IPS DF 19.7 (cell line): ENCODE measurements around the gene PRKCB.
"Not testable (repeated sequence)": the region's sequence is repeated elsewhere in the genome, so short reads cannot be mapped to it uniquely, and the experiment has no call there.

Experiments used
- DNase-seq: peaks from one replicate; pipeline ENCODE4 v3.0.0-alpha.2; 2013; ENCODE audit warnings: low read depth, low spot score

Gene PRKCB

GRCh38 chr16:24094660-24095059 is 258.9 kb downstream of the PRKCB start:
- no peak for DNase-seq

- DNase-seq: no peak
Measured at GRCh38 chr16:24098896-24099295, 263.1 kb downstream of the PRKCB start.

- no peak for DNase-seq
Measured at GRCh38 chr16:24101431-24101830, 265.6 kb downstream of the PRKCB start.

- DNase-seq: no peak
Measured at GRCh38 chr16:24102209-24102660, 266.5 kb downstream of the PRKCB start.

- DNase-seq: not testable (repeated sequence)
Measured at GRCh38 chr16:24105471-24105870, 269.7 kb downstream of the PRKCB start.

DNA sequence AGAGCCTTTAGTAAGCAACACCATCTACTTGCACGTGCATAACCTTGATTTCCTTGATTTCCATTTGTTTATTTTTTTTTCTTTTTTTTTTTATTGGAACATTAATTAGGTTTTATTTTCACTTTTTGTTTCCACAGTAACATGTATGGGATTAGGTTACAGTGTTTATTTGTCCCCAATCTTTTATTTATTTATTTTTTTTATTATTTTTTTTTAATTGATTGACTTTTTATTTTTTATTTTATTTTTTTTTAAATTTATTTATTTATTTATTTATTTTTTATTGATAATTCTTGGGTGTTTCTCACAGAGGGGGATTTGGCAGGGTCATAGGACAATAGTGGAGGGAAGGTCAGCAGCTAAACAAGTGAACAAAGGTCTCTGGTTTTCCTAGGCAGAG is 272.3 kb downstream of the PRKCB start:
- not testable (repeated sequence) for DNase-seq

- no peak for DNase-seq
Measured at GRCh38 chr16:24111724-24112302, 276.0 kb downstream of the PRKCB start.

DNA sequence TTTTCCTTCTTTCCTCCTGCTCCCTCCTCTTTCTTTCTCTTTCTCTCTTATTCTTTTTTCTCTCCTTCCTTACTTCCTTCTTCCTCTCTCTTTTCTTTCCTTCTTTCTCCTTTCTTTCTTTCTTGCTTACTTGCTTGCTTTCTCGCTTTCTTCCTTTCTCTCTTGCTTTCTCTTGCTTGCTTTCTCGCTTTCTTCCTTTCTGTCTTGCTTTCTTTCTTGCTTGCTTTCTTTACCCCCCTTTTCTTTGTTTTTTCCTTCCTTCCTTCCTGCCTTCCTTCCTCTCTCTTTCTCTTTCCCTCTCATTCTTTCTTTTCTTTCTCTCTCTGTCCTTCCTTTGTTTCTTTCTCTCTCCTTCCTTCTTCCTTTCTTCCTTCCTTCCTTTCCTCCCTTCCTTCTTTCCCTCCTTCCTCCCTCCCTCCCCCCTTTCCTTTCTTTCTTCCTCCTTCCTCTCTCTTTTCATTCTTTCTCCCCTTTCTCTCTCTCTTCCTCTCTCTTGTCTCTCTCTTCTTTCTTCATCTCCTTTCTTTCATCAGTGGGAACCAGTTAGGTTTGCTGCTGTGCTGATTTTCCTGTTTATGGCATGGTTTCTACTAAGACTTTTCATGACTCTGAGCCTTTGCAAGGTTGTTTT is 277.4 kb downstream of the PRKCB start:
- DNase-seq: no peak

DNA sequence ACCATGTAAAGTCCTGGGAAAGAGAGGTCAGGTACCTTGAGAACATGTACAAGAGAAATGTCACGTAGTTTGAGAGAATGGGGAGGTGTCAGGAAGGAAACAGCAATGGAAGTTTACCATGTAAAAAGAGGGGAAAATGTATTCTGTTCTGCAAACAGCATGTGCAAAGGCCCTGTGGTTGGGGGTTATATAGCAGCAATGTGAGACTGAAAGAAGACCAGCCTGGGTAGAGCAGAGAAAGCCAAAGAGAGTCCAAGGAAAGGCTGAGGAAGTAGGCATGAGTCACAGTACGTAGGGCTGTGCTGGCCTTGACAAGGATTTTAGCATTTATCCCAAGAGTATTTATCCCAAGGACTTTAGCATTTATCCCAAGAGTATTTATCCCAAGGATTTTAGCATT is 279.1 kb downstream of the PRKCB start:
- no peak for DNase-seq

GRCh38 chr16:24116046-24116776 is 280.4 kb downstream of the PRKCB start:
- no peak for DNase-seq

DNA sequence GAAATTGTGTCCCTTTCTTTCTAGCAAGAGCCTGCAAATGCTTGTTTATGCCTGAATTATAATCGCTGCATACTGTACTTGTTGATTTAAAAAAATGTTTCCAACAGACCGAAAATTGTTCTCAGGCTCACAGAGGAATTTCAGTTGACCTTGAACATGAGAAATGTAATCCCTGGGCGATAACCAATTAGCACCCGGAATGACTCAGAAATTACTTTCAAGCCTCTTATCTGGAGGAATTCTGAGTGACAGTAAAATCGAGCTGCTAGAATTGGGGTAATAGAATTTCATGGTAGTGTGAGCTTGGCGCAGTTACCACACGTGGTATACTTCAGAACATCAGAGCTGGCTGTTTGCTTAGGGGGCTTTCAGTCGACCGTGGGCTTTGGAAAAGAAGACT is 281.2 kb downstream of the PRKCB start:
- no peak for DNase-seq

DNA sequence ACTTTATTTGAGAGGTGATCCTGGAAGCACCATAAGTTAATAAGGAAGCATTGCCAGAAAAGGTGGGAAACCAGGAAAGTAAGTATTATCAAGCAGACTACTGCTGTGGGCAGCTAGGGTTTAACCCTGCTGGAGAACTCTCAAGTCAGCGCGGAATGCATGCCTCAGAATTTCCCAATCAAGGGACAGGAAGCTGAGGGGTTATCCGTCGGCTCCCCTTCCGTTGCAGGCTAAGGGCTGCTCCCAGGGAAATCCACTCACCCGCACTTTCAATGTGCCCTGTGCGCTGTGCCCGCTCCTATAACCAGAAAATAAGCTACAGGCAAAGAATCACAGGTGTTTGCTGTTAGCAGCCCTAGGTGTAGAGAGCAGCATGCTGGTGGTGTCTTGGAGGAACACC is 281.9 kb downstream of the PRKCB start:
- no peak for DNase-seq

DNA sequence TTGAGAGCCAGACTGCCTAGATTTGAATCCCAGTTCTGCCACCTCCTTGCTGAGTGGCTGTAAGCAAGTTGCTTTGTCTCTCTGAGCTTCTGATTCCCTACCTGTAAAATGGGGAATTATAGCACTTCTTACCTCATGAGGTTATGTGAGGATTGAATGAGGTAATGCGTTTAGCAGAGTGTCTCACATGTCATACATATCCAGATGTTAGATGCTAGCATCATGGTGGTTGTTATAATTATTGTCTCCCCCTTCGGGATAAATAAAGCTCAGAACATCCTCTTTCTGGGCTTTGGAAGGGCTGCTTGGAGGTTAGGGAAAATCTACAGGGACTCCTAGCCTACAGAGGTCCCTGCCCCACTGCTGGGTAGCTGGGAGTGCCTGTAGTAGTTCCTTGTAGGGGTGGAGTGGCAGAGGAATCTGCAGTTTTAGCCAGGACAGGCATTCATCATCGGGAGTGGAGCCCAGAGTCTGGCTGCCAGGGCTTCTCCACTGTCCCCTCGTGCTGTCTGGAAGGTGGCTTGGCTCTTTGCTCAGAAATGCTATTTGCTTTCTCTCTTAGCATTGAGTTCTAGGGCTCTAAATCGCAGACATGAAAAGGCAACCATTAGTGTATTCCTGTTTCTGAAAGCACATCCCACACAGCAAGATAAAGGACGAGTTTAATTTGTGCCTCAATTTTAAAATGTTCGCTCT is 282.5 kb downstream of the PRKCB start:
- DNase-seq: no peak

- DNase-seq: no peak
Measured at GRCh38 chr16:24119807-24120206, 284.0 kb downstream of the PRKCB start.

DNA sequence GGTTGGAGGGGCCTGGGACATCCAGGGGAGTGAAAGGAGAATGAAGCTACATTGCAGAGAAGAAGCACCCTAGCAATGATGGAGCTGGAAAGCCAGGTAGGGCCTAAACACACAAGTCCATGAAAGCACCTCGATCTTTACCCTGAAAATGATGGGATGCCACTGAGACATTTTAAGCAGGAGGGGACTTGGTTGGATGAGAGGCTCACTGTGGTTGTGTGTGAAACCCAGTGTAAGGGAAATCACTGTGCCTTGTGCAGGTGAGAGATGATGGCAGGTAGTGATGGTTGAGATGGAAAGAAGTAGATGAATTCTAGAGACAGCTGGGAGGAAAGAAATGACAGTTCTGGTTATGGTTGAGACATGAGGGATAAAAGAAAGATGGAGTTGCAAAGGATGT is 287.5 kb downstream of the PRKCB start:
- DNase-seq: no peak

DNA sequence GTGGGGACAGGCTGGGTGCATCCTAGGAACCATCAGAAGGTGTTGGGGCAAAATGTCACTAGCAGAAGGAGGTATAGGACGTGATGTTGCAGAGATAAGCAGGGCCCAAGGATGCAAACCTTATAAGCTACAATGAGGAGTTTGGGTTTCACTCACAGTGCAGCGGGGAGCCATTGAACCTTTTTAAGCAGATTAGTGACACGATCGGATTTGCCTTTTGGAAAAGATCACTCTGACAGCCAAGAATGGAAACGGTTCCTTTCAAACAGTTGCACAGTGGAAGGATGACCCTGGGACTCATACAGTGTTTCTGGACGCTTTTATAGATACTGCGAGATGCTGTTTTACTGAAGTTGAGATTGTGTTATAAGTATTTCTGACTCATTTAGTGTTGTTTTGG is 288.5 kb downstream of the PRKCB start:
- no peak for DNase-seq

- no peak for DNase-seq
Measured at GRCh38 chr16:24125214-24125613, 289.4 kb downstream of the PRKCB start.

- no peak for DNase-seq
Measured at GRCh38 chr16:24129412-24129918, 293.7 kb downstream of the PRKCB start.

DNA sequence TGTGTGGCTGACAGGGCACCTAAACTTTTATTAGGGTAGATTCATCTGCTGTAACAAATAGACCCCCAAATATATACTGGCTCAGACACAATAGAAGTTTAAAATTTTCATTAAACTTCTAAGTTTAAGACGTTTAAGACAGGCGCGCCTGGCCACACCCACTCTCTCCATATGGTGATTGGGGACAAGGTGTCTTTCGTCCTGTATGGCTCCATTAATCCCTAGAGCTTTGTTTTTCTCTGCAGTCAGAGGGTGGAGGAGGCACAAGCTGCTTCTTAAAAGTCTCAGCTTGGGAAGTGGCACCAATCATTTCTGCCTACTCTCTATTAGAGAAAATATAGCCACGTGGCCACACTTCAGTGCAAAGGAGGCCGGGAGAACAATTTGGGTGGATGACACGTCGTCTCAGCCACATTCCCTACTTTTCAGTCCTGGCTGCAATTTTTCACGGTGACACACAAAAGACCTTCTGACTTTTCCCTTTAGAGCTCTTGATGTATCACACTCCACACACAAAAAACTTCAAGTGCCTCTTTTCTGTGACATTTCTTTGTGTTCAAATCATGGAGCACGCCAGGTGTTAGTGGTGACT is 294.8 kb downstream of the PRKCB start:
- DNase-seq: no peak

- DNase-seq: no peak
Measured at GRCh38 chr16:24131294-24131693, 295.5 kb downstream of the PRKCB start.

- no peak for DNase-seq
Measured at GRCh38 chr16:24132048-24132796, 296.4 kb downstream of the PRKCB start.
